SIG-M5 treated with dmso at 0.1 percent for 504 hours (cell line): Measurements from ENCODE around the gene IL1RAP.
"Not testable (repeated sequence)": the region's sequence is repeated elsewhere in the genome, so short reads cannot be mapped to it uniquely, and the experiment has no call there.

Experiments
- DNase-seq: peaks from one replicate; lab custom pipeline; 2025; ENCODE audit not compliant: unreplicated experiment; lab: John Stamatoyannopoulos, UW

The IL1RAP gene

DNA sequence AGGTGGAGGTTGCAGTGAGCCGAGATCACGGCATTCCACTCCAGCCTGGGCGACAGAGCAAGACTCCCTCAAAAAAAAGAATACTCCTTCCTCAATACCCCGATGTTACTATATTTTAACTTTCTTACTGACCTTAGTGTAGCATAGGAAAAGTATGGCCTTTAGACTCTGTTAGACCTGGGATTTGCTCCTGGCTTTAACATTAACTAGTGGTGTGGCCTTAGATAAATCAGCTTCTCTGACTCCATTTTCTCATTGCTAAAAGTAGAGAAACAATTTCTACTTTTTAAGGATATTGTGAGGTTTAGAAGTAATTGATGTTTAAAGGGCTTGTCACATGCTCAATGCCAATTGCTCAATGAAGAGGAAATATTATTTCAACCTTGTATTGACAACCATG is 7.6 kb upstream of the IL1RAP start:
- no peak for DNase-seq

DNA sequence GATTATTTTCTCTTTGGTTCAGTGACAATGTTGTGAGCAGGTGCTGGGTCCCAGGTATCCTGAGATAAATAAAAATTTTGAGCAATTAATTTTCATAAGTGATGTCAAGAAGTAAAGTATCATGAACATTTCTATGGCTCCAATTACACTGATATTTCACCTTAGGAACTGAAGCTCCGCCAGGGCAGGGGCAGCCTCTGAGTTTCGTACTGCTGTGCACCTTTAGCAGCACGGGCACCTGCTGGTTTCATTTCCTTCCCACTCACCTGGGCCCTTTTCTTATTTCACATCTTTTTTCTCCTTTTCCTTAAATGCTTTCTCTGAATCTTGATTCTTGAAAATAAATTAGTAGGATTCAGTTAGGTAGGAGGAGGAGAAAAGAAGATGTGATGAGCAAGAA is 1.2 kb upstream of the IL1RAP start:
- no peak for DNase-seq

- peak; percentile 70 for DNase-seq
Measured at GRCh38 chr3:190514413-190515153, 698 bp downstream of the IL1RAP start.

GRCh38 chr3:190516416-190516815 is 2.5 kb downstream of the IL1RAP start:
- DNase-seq: no peak

DNA sequence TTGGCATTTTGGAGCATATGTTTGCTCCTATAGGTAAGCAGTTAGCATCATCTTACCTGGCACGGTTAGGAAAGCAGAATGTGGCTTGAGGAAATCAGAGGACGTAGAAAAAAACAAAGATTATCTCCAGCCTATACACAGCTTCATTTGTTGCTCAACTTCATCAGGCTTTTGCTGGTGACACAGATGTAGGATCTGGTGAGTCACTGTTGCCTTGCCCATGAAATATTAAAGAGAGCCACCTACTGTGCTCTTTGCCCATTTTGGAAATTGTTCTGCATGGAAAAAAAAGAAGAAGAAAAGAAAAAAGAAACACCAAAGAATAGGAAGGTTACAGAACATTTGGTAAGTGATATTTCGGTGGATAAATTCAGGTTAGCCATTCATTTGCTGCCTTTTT is 3.8 kb downstream of the IL1RAP start:
- peak; percentile 77 for DNase-seq

DNA sequence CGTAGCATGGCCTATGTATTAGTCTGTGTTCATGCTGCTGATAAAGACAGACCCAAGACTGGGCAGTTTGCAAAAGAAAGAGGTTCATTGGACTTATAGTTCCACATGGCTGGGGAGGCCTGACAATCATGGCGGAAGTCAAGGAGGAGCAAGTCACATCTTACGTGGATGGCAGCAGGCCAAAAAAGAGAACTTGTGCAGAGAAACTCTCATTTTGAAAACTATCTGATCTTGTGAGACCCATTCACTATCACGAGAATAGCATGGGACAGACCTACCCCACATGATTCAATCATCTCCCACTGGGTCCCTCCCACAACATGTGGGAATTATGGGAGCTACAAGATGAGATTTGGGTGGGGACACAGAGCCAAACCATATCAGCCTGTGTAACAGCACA is 4.6 kb downstream of the IL1RAP start:
- DNase-seq: not testable (repeated sequence)

DNA sequence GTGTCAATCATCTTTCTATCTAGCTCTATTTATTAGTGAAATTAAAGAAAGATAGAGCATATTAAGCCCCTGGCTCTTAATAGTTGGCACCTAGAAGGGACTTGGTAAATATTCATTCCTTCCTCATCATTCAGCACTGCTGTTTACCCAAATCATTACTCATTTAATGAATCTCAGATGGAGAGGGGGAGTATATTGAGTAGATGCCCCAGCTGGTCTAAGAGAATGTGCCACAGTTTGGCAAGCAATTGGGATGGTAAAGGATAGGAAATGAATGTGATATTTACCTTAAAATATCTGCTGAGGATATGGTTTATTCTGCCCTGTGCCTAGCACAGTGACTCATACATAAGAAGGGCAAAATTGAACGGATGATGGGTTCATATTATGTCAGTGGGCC is 6.0 kb downstream of the IL1RAP start:
- DNase-seq: no peak

DNA sequence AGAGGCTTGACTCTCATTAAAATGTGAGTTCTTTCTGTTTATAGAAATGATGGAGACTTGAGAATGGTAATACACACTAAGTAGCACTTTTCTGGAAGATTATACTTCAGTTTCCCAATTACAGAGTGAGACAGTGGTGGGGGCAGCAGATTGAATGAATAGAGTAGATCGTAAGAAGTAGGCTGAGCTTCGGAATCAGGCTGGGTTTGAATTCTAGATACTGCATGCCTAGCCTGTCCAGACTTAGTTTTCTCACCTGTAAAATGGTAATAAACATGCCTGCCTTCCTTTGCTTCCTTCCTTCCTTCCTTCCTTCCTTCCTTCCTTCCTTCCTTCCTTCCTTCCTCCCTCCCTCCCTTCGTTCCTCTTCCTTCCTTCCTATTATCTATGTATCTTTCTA is 8.1 kb downstream of the IL1RAP start:
- no peak for DNase-seq

DNA sequence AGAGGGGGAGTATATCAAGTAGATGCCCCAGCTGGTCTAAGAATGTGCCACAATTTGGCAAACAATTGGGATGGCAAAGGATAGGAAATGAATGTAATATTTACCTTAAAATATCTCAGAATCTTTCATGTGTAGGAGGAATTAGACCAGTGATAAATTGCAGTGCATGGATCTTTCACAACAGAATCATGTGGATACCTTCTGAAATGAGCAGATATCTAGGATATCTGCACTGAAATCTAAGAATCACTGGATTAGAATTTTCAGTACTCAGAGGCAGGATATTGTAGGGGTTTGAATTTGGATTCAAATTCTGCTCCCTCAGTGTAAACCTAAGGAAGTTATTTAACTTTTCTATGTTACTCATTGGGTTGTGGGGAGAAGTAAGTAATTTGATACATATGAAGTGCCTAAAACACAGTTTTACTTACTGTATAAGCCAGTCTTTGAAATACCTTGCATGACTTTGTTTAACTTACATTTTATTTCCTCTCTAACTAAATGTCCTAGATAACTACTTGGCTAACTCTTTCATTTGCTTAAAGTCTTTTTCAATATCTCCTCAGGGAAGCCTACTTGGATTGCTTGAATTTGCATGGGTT is 8.8 kb downstream of the IL1RAP start:
- DNase-seq: no peak

- no peak for DNase-seq
Measured at GRCh38 chr3:190524942-190525341, 11.1 kb downstream of the IL1RAP start.

DNA sequence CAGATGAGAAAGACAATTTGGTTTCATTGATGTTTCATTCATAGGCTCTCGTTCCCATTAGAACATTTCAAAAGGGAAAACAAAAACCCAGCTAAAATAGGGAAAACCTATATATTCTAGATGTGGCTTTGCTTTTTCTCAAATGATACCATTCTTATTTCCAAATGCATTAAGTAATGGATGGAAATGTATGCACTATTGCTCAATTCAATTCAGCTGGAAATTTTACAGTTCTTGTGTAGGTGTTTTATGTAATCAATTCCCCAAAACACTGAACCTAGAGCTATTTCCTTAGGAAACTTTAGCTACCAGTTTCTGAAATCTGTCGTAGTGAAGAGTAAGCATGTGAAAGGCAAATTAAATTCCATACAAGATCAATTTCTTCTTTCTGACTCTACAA is 11.7 kb downstream of the IL1RAP start:
- no peak for DNase-seq

DNA sequence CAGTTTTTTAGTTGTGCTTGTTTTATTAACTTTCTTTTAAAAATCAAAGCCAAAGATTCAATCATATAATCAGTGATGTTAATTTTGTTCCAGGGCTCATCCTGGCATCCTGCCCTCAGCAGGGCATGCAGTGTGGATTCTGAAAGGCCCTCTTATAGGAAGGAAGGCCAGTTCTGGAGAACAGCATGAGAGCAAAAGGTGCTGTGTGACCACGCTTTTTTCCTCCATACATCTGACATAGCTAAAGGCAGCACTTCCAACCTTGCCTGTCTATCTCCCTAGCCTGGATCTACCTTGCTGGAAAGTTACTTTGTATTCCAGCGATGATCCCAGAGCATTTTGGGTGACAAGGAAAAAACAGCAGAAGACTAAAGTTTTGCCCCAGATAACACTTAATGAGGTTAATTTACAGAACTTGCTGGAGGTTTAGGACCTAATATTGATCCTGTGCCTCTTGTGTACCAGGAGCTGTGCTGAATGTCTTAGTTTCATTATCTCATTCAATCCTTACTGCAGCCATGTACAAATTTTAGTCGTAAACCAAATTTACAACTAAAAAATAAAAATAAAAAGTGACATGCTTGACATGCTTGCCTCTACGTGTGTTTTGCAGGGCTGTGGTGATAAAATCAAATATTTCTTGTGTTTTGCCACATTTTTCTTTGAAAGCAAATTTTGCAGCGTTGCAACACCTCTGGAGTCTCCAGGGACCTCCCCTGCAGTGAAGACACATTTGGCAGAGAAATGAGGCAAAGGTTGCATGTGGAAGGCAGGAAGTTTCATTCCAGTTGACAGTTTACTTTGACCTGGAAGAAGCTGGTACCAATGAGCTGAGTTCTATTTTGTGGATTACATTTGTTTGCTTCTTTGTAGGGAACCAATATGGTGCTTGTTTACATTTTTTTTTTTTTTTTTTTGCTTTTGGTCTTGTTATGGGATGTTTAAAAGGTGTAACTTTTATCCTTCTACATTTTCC is 13.2 kb downstream of the IL1RAP start:
- peak; percentile 25 for DNase-seq

- DNase-seq: no peak
Measured at GRCh38 chr3:190528706-190529105, 14.8 kb downstream of the IL1RAP start.

DNA sequence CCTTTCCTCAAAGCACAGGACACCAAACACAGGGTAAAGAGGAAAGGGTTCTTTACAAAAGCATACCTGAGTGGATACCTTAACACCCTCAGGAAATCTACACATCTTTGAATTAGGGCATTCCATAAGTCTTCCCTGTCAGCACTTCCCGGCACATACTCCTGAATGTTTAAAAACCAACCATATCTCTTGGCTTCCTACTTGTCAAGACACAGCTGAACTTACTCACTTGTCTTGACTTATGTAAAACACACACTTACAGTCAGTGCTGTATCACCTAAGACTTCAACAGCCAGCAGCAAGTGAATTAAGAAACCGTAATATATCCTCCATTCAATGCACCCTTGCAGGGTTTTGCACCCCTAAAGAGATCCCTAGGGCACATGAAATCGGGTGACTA is 17.5 kb downstream of the IL1RAP start:
- DNase-seq: no peak

DNA sequence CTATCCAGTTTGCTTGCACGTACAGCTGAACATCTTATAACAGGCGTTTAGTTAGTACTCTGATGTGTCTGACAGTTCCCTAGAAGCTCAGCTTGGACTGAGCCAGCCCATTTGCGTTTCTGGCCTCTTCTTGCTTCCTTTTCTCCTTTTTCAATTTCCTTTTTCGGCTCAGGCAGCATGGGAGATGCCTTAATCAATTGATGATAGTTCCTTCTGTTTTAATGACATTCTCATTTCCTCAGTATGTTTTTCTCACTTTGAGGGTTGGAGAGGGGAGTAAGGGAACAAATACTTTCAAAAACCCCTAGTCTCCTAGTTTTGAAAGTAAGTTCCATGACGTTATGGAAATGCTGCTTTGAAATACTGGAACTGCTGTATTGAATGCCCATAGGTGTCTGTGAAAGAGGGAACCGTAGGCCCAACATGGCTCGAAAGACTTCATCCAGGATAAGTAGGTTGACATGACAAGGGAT is 18.9 kb downstream of the IL1RAP start:
- DNase-seq: no peak

DNA sequence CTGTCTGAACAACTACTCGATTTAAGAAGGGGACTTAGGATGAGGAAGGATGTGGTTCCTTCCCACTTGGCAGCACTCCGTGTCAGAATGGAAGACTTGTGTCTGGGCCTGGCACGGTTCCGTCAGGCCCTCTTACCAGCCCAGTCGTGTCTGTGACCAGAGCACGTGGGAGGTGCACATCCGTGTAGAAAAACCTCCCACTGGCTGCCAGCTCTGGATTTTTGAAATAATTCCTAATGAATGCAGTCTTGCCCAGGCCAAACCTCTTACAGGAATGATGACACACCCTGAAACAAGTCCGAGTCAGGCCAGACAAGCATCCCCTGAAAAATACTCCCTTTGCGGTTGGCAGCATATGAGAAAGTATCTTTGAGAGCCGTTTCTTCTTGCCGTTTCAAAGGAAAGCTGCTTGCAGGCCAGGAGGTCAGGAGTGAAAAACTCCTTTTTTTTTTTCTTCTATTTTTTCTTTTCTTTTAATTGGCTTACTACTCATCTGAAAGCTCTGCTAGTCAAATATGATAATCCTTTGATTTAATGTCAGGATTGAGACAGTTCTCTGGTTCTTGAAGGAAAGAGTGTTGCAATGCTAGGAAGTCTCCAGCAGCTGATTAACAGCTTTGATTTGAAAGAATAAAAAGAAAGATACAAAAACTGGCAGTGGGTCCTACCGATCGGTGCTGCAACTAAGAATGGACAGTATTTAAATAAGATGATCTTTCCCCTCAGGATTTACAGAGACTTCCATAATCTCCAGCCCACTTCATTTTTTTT is 19.8 kb downstream of the IL1RAP start:
- DNase-seq: no peak

DNA sequence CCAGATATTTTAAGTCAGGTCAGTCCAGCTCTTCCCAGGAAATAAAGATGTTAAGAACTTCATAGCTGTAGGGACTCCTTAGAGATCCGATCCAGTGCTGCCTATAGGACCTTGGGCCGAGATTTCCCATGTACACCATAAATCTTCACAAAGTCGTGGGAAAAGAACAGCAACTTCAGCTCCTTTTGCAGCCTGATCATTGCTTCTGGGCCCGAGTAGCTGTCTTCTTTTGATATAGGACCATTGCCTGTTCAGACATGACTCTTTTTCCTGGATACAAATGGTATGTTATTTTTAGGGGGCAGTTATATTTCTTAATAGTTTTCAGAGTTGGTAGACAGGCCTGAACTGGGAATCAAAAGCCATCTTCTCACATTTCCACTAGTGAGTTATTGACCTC is 20.5 kb downstream of the IL1RAP start:
- no peak for DNase-seq

DNA sequence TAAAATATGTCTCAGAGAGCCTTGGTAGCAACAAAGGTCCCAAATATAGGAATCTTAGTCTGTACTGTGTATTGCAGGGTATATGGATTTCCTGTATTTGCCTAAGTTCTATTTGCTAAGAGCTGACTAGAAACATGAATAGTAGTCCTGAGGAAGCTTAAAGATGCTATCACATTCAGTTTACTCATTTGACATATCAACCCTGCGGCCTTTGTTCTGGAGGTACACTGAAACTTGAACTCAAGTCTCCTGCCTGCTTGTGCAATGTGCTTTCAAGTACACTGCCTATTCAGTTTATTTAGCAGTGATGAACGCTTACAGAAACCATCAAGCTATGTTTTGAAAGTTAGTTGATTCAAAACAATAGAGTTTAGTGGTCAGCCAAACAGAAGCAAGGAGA is 21.1 kb downstream of the IL1RAP start:
- DNase-seq: peak; percentile 23

GRCh38 chr3:190537146-190537545 is 23.3 kb downstream of the IL1RAP start:
- no peak for DNase-seq

DNA sequence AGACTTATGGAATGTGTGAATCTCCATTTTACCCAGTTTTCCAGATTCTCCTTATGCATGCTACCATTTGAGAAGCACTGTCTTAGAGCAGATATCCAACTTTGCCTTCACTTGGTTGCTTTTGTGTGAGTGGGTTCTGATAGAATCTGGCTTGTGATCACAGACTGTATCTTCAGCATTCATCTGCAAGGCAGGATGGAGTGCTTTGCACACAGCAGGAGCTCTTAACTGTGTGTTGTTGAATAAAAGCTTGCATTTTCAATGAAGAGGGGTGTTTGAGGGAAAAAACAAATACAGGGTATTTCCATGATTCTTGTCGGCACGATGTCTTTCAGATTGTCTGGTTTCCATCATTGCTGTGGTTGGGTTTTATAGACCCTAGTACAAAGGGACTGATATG is 24.4 kb downstream of the IL1RAP start:
- DNase-seq: no peak

DNA sequence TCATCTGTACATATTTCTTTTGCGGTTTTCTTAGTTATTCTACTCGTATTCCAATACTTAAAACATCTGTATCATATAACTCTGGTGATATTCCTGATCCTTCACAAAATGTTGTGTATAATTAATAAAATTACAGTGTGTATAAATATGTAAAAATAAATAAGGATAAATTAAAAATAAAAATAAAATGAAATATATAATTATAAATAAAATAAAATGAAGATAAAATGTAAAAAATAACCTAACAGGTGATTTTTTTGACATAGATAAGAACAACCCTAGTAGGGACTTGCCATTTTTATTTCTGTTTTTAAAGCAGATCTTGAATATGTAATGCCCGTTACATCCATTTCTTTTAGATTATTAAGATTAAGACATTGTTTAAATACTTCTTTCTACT is 25.6 kb downstream of the IL1RAP start:
- no peak for DNase-seq
